Testis (tissue), 5 donors: Measurements from ENCODE around the gene SCPEP1. TPM values are rescaled to one million over a fixed set of nuclear protein-coding genes. Genes with fewer than 3 reads are reported as not detected.

ENCODE experiments used
- DNase-seq: peaks from one replicate; pipeline ENCODE4 v3.0.0-alpha.2; 2019
- H3K27ac ChIP-seq, 2 donors: fragments of 200-600 bp; sonication (generic); one replicate each; pipeline ENCODE4 v1.5.1; 2019
- H3K27me3 ChIP-seq: fragments of 200-600 bp; sonication (generic); one replicate; pipeline ENCODE4 v1.5.1; 2019
- H3K36me3 ChIP-seq: fragments of 200-600 bp; sonication (generic); one replicate; pipeline ENCODE4 v1.5.1; 2017; ENCODE audit warnings: low read depth; ENCODE audit errors: missing control alignments
- H3K4me1 ChIP-seq: fragments of 200-600 bp; sonication (generic); one replicate; pipeline ENCODE4 v1.5.1; 2019
- H3K4me3 ChIP-seq, 2 donors: fragments of 200-600 bp; sonication (generic); one replicate each; pipeline ENCODE4 v1.5.1; 2017 to 2019
- H3K9me3 ChIP-seq: fragments of 200-600 bp; sonication (generic); one replicate; pipeline ENCODE4 v1.5.1; 2017
- CTCF ChIP-seq, 3 experiments: fragments of 450-650 bp in 2 of 3; fragments of 200-600 bp in 1 of 3; sonication (generic) in 1 of 3; IDR thresholded peaks; one replicate each; pipeline ENCODE4 v1.5.1; 2016 to 2019; ENCODE audit warnings: antibody characterized with exemption in 3 of 3, mild to moderate bottlenecking in 2 of 3, moderate library complexity in 1 of 3
- POLR2A ChIP-seq: fragments of 450-650 bp; IDR thresholded peaks from one replicate; pipeline ENCODE4 v1.6.1; 2017; ENCODE audit warnings: antibody characterized with exemption, mild to moderate bottlenecking, moderate library complexity
- WGBS, 2 donors: methylation state at CpG; one replicate each; pipeline ENCODE4 v1.1.5; 2018; 5-methylcytosine and 5-hydroxymethylcytosine counted together
- intact Hi-C: fragments of 100-400 bp; cut with DNase I; formaldehyde crosslinking; loops from one replicate; pipeline ENCODE4 v1.15.1; 2023; ENCODE audit warnings: low total_unique reads
- long read RNA-seq, 2 donors: transcript quantifications; one replicate each; lab custom pipeline, GENCODE V29; 2026
- polyA plus RNA-seq: library from polyadenylated mRNA; stranded (reverse); fragments of 350-450 nt; fragmentation: Illumina TruSeq; extraction: RNeasy Lipid Tissue Mini Kit (QIAGEN cat#74804); gene quantifications from one replicate; pipeline ENCODE4 v1.2.3, GENCODE V29; 2014; ENCODE audit warnings: low read depth, low replicate concordance; ENCODE audit not compliant: insufficient read depth
- total RNA-seq, 2 donors: library from RNA; depleted of rRNA; stranded (reverse); fragments of >200 nt; gene quantifications; one replicate each; pipeline ENCODE4 v1.2.3, GENCODE V29; 2016

The SCPEP1 gene
- total RNA-seq (10 to 100 TPM; 30.7 to 35.2 TPM), polyA plus RNA-seq (55.7 TPM)
- long read RNA-seq, donor 1, transcript SCPEP1-201 (13 exons, 1,942 nt) = major isoform, 21 of 69 reads
- long read RNA-seq, donor 1, partial matches to known transcripts = 42 of 69 reads
- long read RNA-seq, donor 1, other reads (novel, unspliced or antisense) = 0 of 69 reads
- long read RNA-seq, donor 2, transcript SCPEP1-201 (13 exons, 1,942 nt) = major isoform, 28 of 39 reads
- long read RNA-seq, donor 2, partial matches to known transcripts = 9 of 39 reads
- long read RNA-seq, donor 2, other reads (novel, unspliced or antisense) = 0 of 39 reads

GRCh38 chr17:56977673-56978395, at the start of gene SCPEP1:
Gene SCPEP1 (plus strand): TSS chr17:56978131. CDS start chr17:56978160, 29 bp downstream.
- Histone ChIP-seq H3K9me3 (no peaks in the 10 kb centered on the region), H3K4me3 (peak within 1 kb of the TSS; percentile 56 to 69), H3K4me1 (peaks cover 8% of the 10 kb centered on the region), H3K27me3 (no peaks in the 10 kb centered on the region), H3K27ac (peak within 1 kb of the TSS in 1 of 2 donors; percentile 43), H3K36me3 (no peaks in the 10 kb centered on the region)
- no peak for TF ChIP-seq CTCF (IDR thresholded peaks at IDR 0.05)
- no peak for TF ChIP-seq POLR2A
- DNase-seq = peak; percentile 91
- WGBS, 2 donors = 0 to 2% methylated on average over 20 to 23 of the region's 42 CpGs
- intact Hi-C loops = no loop called here

- no peak overlapping the region for H3K4me3 ChIP-seq
- H3K36me3 ChIP-seq = no peaks in the 10 kb centered on the region
- DNase-seq = no peak
- no peak overlapping the region for H3K27ac ChIP-seq
- intact Hi-C loops = no loop called here
- H3K9me3 ChIP-seq = no peaks in the 10 kb centered on the region
- peaks cover 3% of the 10 kb centered on the region for H3K4me1 ChIP-seq
- TF ChIP-seq CTCF (IDR thresholded peaks at IDR 0.05) = no peak
- no peak for TF ChIP-seq POLR2A
- no peaks in the 10 kb centered on the region for H3K27me3 ChIP-seq
- 88 to 89% methylated on average over 2 of the region's 2 CpGs for WGBS, 2 donors
These were observed 49.3 kb upstream of the SCPEP1 start for GRCh38 chr17:56928586-56928985.

GRCh38 chr17:56929362-56929969, 48.5 kb upstream of the SCPEP1 start:
- intact Hi-C loops = no loop called here
- H3K9me3 ChIP-seq = no peaks in the 10 kb centered on the region
- no peaks in the 10 kb centered on the region for H3K27me3 ChIP-seq
- no peak overlapping the region for H3K27ac ChIP-seq
- H3K4me3 ChIP-seq = no peak overlapping the region
- peaks cover 3% of the 10 kb centered on the region for H3K4me1 ChIP-seq
- TF ChIP-seq CTCF (IDR thresholded peaks at IDR 0.05) (no peak), POLR2A (no peak)
- H3K36me3 ChIP-seq = no peaks in the 10 kb centered on the region
- no peak for DNase-seq

GRCh38 chr17:56930739-56931337, 47.1 kb upstream of the SCPEP1 start:
- intact Hi-C loops = no loop called here
- no peak for TF ChIP-seq POLR2A
- TF ChIP-seq CTCF (IDR thresholded peaks at IDR 0.05) = no peak
- Histone ChIP-seq H3K9me3 (no peaks in the 10 kb centered on the region), H3K27ac (no peak overlapping the region), H3K4me1 (peaks cover 3% of the 10 kb centered on the region), H3K4me3 (no peak overlapping the region), H3K36me3 (no peaks in the 10 kb centered on the region), H3K27me3 (no peaks in the 10 kb centered on the region)
- 89 to 92% methylated on average over 2 of the region's 2 CpGs for WGBS, 2 donors
- DNase-seq = no peak
